Tibial artery (tissue), 4 donors: ENCODE measurements around the gene TNFRSF6B.
A peak's percentile ranks its signal among the peaks of the same experiment; 100 is the strongest.
"Not testable (repeated sequence)": the region's sequence is repeated elsewhere in the genome, so short reads cannot be mapped to it uniquely, and the experiment has no call there.

ENCODE experiments used
- DNase-seq, 2 donors: peaks; one replicate each; pipeline ENCODE4 v3.0.0-alpha.2; 2019
- H3K27ac ChIP-seq, 2 donors: fragments of 200-600 bp; sonication (generic) in 1 of 2; 1 replicate in 1 of 2; 2 replicates in 1 of 2; pipeline ENCODE4 v1.5.1; 2018 to 2019; ENCODE audit warnings: mild to moderate bottlenecking in 1 of 2
- H3K27me3 ChIP-seq, 2 donors: fragments of 200-600 bp; sonication (generic) in 1 of 2; one replicate each; pipeline versions ENCODE4 v1.5.1 to v1.6.0; 2016 to 2019
- H3K36me3 ChIP-seq, 3 donors: fragments of 200-600 bp; sonication (generic) in 2 of 3; one replicate each; pipeline ENCODE4 v1.5.1; 2016 to 2019; ENCODE audit warnings: mild to moderate bottlenecking in 2 of 3
- H3K4me1 ChIP-seq, 4 donors: fragments of 200-600 bp; sonication (generic) in 2 of 4; 1 replicate in 3 of 4; 2 replicates in 1 of 4; pipeline ENCODE4 v1.5.1; 2016 to 2019
- H3K4me3 ChIP-seq, 2 donors: fragments of 200-600 bp; sonication (generic) in 1 of 2; 1 replicate in 1 of 2; 2 replicates in 1 of 2; pipeline ENCODE4 v1.5.1; 2018 to 2019; ENCODE audit warnings: mild to moderate bottlenecking in 2 of 2
- H3K9me3 ChIP-seq, 3 donors: fragments of 200-600 bp; sonication (generic) in 1 of 3; one replicate each; pipeline ENCODE4 v1.5.1; 2016 to 2019
- intact Hi-C: fragments of 100-400 bp; cut with DNase I; formaldehyde crosslinking; loops from one replicate; pipeline ENCODE4 v1.15.0; 2023; ENCODE audit warnings: low total_unique reads
- TF ChIP-seq, protein P1 (sequence below), 2 experiments: fragments of 200-600 bp in 1 of 2; fragments of 450-650 bp in 1 of 2; IDR thresholded peaks; one replicate each; pipeline ENCODE4 v1.5.1; 2017 to 2019; ENCODE audit warnings: antibody characterized with exemption in 2 of 2, mild to moderate bottlenecking in 1 of 2, moderate library complexity in 1 of 2

TNFRSF6B gene

GRCh38 chr20:63656451-63656850 lies 40.0 kb upstream of the TNFRSF6B start:
- Histone ChIP-seq H3K4me3 (no peak overlapping the region), H3K27me3 (peaks cover 0 to 18% of the 10 kb centered on the region in 2 donors), H3K27ac (no peak overlapping the region), H3K36me3 (peaks cover 0 to 13% (median 3%) of the 10 kb centered on the region in 3 donors), H3K4me1 (peaks cover 0 to 59% (median 43%) of the 10 kb centered on the region in 4 donors), H3K9me3 (no peaks in the 10 kb centered on the region)
- no peak for DNase-seq
- intact Hi-C loops = loop anchor here (5.0 to 10.0 kb wide), 2 partner anchors 51 to 78 kb away; partner anchors contain the start of genes ARFRP1, LIME1, SLC2A4RG and ZGPAT
- TF ChIP-seq, protein P1, sequence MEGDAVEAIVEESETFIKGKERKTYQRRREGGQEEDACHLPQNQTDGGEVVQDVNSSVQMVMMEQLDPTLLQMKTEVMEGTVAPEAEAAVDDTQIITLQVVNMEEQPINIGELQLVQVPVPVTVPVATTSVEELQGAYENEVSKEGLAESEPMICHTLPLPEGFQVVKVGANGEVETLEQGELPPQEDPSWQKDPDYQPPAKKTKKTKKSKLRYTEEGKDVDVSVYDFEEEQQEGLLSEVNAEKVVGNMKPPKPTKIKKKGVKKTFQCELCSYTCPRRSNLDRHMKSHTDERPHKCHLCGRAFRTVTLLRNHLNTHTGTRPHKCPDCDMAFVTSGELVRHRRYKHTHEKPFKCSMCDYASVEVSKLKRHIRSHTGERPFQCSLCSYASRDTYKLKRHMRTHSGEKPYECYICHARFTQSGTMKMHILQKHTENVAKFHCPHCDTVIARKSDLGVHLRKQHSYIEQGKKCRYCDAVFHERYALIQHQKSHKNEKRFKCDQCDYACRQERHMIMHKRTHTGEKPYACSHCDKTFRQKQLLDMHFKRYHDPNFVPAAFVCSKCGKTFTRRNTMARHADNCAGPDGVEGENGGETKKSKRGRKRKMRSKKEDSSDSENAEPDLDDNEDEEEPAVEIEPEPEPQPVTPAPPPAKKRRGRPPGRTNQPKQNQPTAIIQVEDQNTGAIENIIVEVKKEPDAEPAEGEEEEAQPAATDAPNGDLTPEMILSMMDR (IDR thresholded peaks at IDR 0.05) = no peak

- no peak for DNase-seq
Measured at GRCh38 chr20:63657260-63657936, 39.1 kb upstream of the TNFRSF6B start.

DNA sequence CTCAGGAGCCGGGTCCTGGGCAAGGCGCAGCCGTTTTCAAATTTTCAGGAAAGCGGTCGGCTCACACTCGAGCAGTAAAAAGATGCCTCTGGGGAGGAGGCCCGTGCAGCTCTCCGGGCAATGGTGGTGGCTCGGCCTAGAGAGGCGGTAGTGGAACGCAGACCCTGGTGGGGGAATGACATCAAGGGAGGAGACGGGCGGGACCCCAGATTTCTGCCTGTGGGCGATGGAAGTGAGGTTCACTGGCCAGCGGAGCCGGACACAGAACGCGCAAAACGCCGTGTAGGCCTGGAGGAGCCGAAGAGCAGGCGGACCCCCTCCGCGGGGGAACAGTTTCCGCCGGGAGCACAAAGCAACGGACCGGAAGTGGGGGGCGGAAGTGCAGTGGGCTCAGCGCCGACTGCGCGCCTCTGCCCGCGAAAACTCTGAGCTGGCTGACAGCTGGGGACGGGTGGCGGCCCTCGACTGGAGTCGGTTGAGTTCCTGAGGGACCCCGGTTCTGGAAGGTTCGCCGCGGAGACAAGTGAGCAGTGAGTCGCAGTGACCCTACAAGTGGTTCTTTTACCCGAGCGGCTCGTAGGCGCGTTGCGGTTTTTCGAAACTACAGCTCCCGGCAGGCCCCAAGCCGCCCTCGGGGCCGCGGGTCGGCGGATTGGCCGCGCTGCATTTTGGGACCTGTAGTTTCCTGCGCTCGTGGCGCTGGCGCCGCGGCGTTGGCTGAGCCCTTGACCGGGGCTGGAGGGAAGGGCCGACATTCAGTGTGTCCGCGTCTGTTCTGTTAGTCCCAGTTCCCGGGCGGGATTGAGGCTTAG lies 38.3 kb upstream of the TNFRSF6B start, which contains the start of gene RTEL1:
Gene RTEL1 (plus strand): TSS at position 376 of the 812 bp plus-strand sequence. CDS start 1,091 bp downstream, outside the sequence.
- DNase-seq = peak; percentile 91 to 95
- no peaks in the 10 kb centered on the region for H3K9me3 ChIP-seq
- intact Hi-C loops = loop anchor here (5.0 to 10.0 kb wide), 2 partner anchors 49 to 77 kb away; partner anchors contain the start of genes ARFRP1, LIME1, SLC2A4RG and ZGPAT
- TF ChIP-seq, protein P1 (IDR thresholded peaks at IDR 0.05) = peak in 1 of 2 experiments; percentile 45
- peaks cover 0 to 5% of the 10 kb centered on the region in 2 donors for H3K27me3 ChIP-seq
- H3K4me3 ChIP-seq = peak within 1 kb of the TSS; percentile 64 to 76
- peaks cover 0 to 30% (median 20%) of the 10 kb centered on the region in 3 donors for H3K36me3 ChIP-seq
- peak within 1 kb of the TSS; percentile 81 to 86 for H3K27ac ChIP-seq
- H3K4me1 ChIP-seq = peaks cover 0 to 42% (median 30%) of the 10 kb centered on the region in 4 donors

More at GRCh38 chr20:63657260-63657936, 39.1 kb upstream of the TNFRSF6B start:
- H3K4me1 ChIP-seq = peaks cover 0 to 49% (median 37%) of the 10 kb centered on the region in 4 donors
- intact Hi-C loops = loop anchor here (5.0 to 10.0 kb wide), 2 partner anchors 50 to 77 kb away; partner anchors contain the start of genes ARFRP1, LIME1, SLC2A4RG and ZGPAT
- no peaks in the 10 kb centered on the region for H3K9me3 ChIP-seq
- peak overlapping the region; percentile 64 to 76 for H3K4me3 ChIP-seq
- TF ChIP-seq, protein P1 (IDR thresholded peaks at IDR 0.05) = no peak
- H3K27ac ChIP-seq = peak overlapping the region; percentile 81 to 86
- H3K27me3 ChIP-seq = peaks cover 0 to 9% of the 10 kb centered on the region in 2 donors
- peaks cover 0 to 22% (median 12%) of the 10 kb centered on the region in 3 donors for H3K36me3 ChIP-seq

- Histone ChIP-seq H3K9me3 (no peaks in the 10 kb centered on the region), H3K27me3 (peaks cover 0 to 3% of the 10 kb centered on the region in 2 donors), H3K4me3 (peak overlapping the region; percentile 64 to 76), H3K27ac (peak overlapping the region; percentile 81 to 86), H3K36me3 (peaks cover 0 to 36% (median 26%) of the 10 kb centered on the region in 3 donors), H3K4me1 (peaks cover 0 to 35% (median 24%) of the 10 kb centered on the region in 4 donors)
- no peak for DNase-seq
- intact Hi-C loops = loop anchor here (5.0 to 10.0 kb wide), 2 partner anchors 49 to 76 kb away; partner anchors contain the start of genes ARFRP1, LIME1, SLC2A4RG and ZGPAT
- TF ChIP-seq, protein P1 (IDR thresholded peaks at IDR 0.05) = no peak
Measured at GRCh38 chr20:63658749-63659187, 37.7 kb upstream of the TNFRSF6B start.

GRCh38 chr20:63659370-63659769 lies 37.1 kb upstream of the TNFRSF6B start:
- H3K27ac ChIP-seq = peak overlapping the region; percentile 81 to 86
- H3K36me3 ChIP-seq = peaks cover 0 to 42% (median 30%) of the 10 kb centered on the region in 3 donors
- no peaks in the 10 kb centered on the region for H3K27me3 ChIP-seq
- no peaks in the 10 kb centered on the region for H3K9me3 ChIP-seq
- H3K4me3 ChIP-seq = peak overlapping the region; percentile 64 to 76
- DNase-seq = no peak
- peaks cover 0 to 30% (median 21%) of the 10 kb centered on the region in 4 donors for H3K4me1 ChIP-seq
- intact Hi-C loops = loop anchor here (5.0 to 10.0 kb wide), 2 partner anchors 48 to 75 kb away; partner anchors contain the start of genes ARFRP1, LIME1, SLC2A4RG and ZGPAT
- TF ChIP-seq, protein P1 (IDR thresholded peaks at IDR 0.05) = no peak

- Histone ChIP-seq H3K36me3 (peaks cover 0 to 50% (median 31%) of the 10 kb centered on the region in 3 donors), H3K4me1 (peaks cover 0 to 30% (median 21%) of the 10 kb centered on the region in 4 donors)
- H3K9me3 ChIP-seq, DNase-seq, H3K4me3 ChIP-seq, H3K27ac ChIP-seq, H3K27me3 ChIP-seq, intact Hi-C loops: not testable (repeated sequence)
Measured at GRCh38 chr20:63660174-63660573, 36.3 kb upstream of the TNFRSF6B start.
